Endothelial cell of umbilical vein (primary cell): ENCODE results near the gene ERFL. TPM values are rescaled to one million over a fixed set of nuclear protein-coding genes. Genes with fewer than 3 reads are reported as not detected.

Experiments
- BruUV-seq: library from RNA; stranded (reverse); fragments of 400-500 nt; replicated peaks from 2 replicates; lab custom pipeline; 2021; lab: Mats Ljungman, UMichigan
- CTCF ChIA-PET: fragments of 300-600, 350-600 bp; sonication (Branson Sonifier 250); formaldehyde crosslinking; loops from one replicate; lab custom pipeline; 2021; ENCODE audit warnings: antibody characterized with exemption, inconsistent platforms; lab: Charles Lee
- POLR2A ChIA-PET: fragments of 300-600, 350-600 bp; sonication (Branson Sonifier 250); formaldehyde crosslinking; loops from one replicate; lab custom pipeline; 2021; ENCODE audit warnings: antibody characterized with exemption, inconsistent platforms; lab: Charles Lee
- DNase-seq: peaks from one replicate; pipeline ENCODE4 v3.0.0-alpha.2; 2011; ENCODE audit warnings: low read depth, low spot score
- FAIRE-seq: peaks from 2 replicates; lab custom pipeline; 2011; peaks lifted over from hg19 to GRCh38; lab: Jason Lieb, UNC
- H2AFZ ChIP-seq: 2 replicates; pipeline ENCODE4 v1.6.0; 2012; ENCODE audit warnings: low read depth, low read length, control low read depth, inconsistent platforms
- H3K27ac ChIP-seq: 2 replicates; pipeline ENCODE4 v1.5.1; 2011; ENCODE audit warnings: low read depth, mild to moderate bottlenecking, control low read depth, low read length, moderate library complexity; ENCODE audit not compliant: insufficient read depth
- H3K27me3 ChIP-seq, 2 experiments: 2 replicates each; pipeline versions ENCODE4 v1.6.0 to v1.6.1; 2011; ENCODE audit warnings: low read length in 2 of 2, mixed read lengths in 1 of 2; ENCODE audit not compliant: control insufficient read depth in 2 of 2, insufficient read depth in 2 of 2
- H3K36me3 ChIP-seq, 2 experiments: 2 replicates in 1 of 2; 3 replicates in 1 of 2; pipeline ENCODE4 v1.5.1; 2011; ENCODE audit warnings: low read length in 2 of 2, mild to moderate bottlenecking in 1 of 2, moderate library complexity in 1 of 2; ENCODE audit not compliant: control insufficient read depth in 2 of 2, insufficient read depth in 2 of 2; ENCODE audit errors: extremely low read depth in 1 of 2
- H3K4me1 ChIP-seq: 3 replicates; pipeline ENCODE4 v1.5.1; 2011; ENCODE audit warnings: mild to moderate bottlenecking, low read length; ENCODE audit not compliant: control insufficient read depth, insufficient read depth; ENCODE audit errors: extremely low read depth
- H3K4me2 ChIP-seq: 2 replicates; pipeline ENCODE4 v1.6.1; 2011; ENCODE audit warnings: low read length, control low read depth, mixed read lengths; ENCODE audit not compliant: insufficient read depth
- H3K4me3 ChIP-seq, 3 experiments: fragments of 200-600 bp in 1 of 3; sonication (generic), shearing (Covaris generic) in 1 of 3; replicated peaks in 1 of 3; 2 replicates each; pipeline ENCODE4 v1.5.1; 2011 to 2016; ENCODE audit warnings: control low read depth in 3 of 3, low read length in 3 of 3, mild to moderate bottlenecking in 2 of 3, inconsistent platforms in 1 of 3, low read depth in 1 of 3, moderate library complexity in 1 of 3; ENCODE audit not compliant: insufficient read depth in 1 of 3
- H3K79me2 ChIP-seq: 2 replicates; pipeline ENCODE4 v1.6.0; 2012; ENCODE audit warnings: low read length, inconsistent platforms; ENCODE audit not compliant: control insufficient read depth, insufficient read depth
- H3K9ac ChIP-seq: replicated peaks from 2 replicates; pipeline ENCODE3; 2011; ENCODE audit warnings: low read length, control low read depth; ENCODE audit not compliant: insufficient read depth; ENCODE audit errors: extremely low read depth
- H3K9me1 ChIP-seq: replicated peaks from 3 replicates; pipeline ENCODE4 v1.6.0; 2011; ENCODE audit warnings: mild to moderate bottlenecking, low read length; ENCODE audit not compliant: control insufficient read depth, insufficient read depth; ENCODE audit errors: extremely low read depth
- H3K9me3 ChIP-seq: replicated peaks from 2 replicates; pipeline ENCODE4 v1.5.1; 2012; ENCODE audit warnings: low read length, inconsistent platforms; ENCODE audit not compliant: control insufficient read depth, insufficient read depth
- H4K20me1 ChIP-seq: replicated peaks from 2 replicates; pipeline ENCODE3; 2011; ENCODE audit warnings: mild to moderate bottlenecking, low read length; ENCODE audit not compliant: control insufficient read depth, insufficient read depth; ENCODE audit errors: extremely low read depth
- CTCF ChIP-seq, 2 donors: IDR thresholded peaks; 1 replicate in 1 of 2; 2 replicates in 1 of 2; pipeline ENCODE4 v1.5.1; 2011; ENCODE audit warnings: low read length in 2 of 2, mild to moderate bottlenecking in 2 of 2, moderate library complexity in 2 of 2, control low read depth in 1 of 2, inconsistent platforms in 1 of 2, low read depth in 1 of 2; ENCODE audit not compliant: insufficient read depth in 1 of 2; ENCODE audit errors: extremely low read depth in 1 of 2
- EZH2 ChIP-seq: IDR thresholded peaks from 2 replicates; pipeline ENCODE4 v1.6.1; 2012; ENCODE audit warnings: borderline replicate concordance, low read depth, mild to moderate bottlenecking, moderate library complexity, low read length, inconsistent platforms; ENCODE audit not compliant: severe bottlenecking
- FOS ChIP-seq: IDR thresholded peaks from 2 replicates; pipeline ENCODE4 v1.6.1; 2011; ENCODE audit warnings: mild to moderate bottlenecking, low read length, moderate library complexity, borderline replicate concordance; ENCODE audit not compliant: insufficient read depth
- GATA2 ChIP-seq: IDR thresholded peaks from 2 replicates; pipeline ENCODE4 v1.7.0; 2011; ENCODE audit warnings: low read depth, mild to moderate bottlenecking, moderate library complexity, mixed read lengths, low read length; ENCODE audit not compliant: insufficient read length, insufficient read depth
- JUN ChIP-seq: IDR thresholded peaks from 2 replicates; pipeline ENCODE4 v1.6.1; 2011; ENCODE audit warnings: borderline replicate concordance, low read depth; ENCODE audit not compliant: insufficient read length, insufficient read depth
- MYC ChIP-seq: IDR thresholded peaks from one replicate; pipeline ENCODE4 v1.6.1; 2011; ENCODE audit warnings: mild to moderate bottlenecking, low read depth, low read length
- POLR2A ChIP-seq: IDR thresholded peaks from 2 replicates; pipeline ENCODE4 v1.6.1; 2012; ENCODE audit warnings: low read depth, mild to moderate bottlenecking, control low read depth, low read length
- dilution Hi-C: fragments of 300-500 bp; cut with MboI; formaldehyde crosslinking; loops from one replicate; pipeline ENCODE4 v1.15.0; 2019; ENCODE audit warnings: low sequenced_read_pairs; ENCODE audit not compliant: extremely low pct_ligation_motif_present
- intact Hi-C: fragments of 100-400 bp; cut with micrococcal nuclease; formaldehyde crosslinking; loops from one replicate; pipeline ENCODE4 v1.10.0; 2022
- polyA plus RNA-seq, 4 experiments: library from polyadenylated mRNA; depleted of rRNA in 3 of 4; stranded (reverse) in 3 of 4; unstranded in 1 of 4; fragments of >200 nt; gene quantifications; 2 replicates each; pipeline versions ENCODE4 v1.2.1 to v1.2.3, GENCODE V29; 2011 to 2012; ENCODE audit warnings: missing spikeins in 1 of 4
- total RNA-seq: library from RNA; stranded (reverse); gene quantifications from 2 replicates; pipeline ENCODE4 v1.2.3, GENCODE V29; 2021

The ERFL gene
- total and polyA plus RNA-seq, 2 donors (not counting 3 experiments of a cell fraction or from before 2014, with no cell fraction given), result not detected

- dilution Hi-C loops (no loop called here), intact Hi-C loops (no loop called here)
- H4K20me1 ChIP-seq, result no peaks in the 10 kb centered on the region
- FAIRE-seq (no peak), DNase-seq (no peak)
- CTCF ChIA-PET, result no interaction called here
- H3K27ac ChIP-seq, result no peak overlapping the region
- peaks cover 14 to 16% of the 10 kb centered on the region in 2 experiments for H3K27me3 ChIP-seq
- H3K36me3 ChIP-seq, result peaks cover 6 to 45% of the 10 kb centered on the region in 2 experiments
- H3K9ac ChIP-seq, result no peak overlapping the region
- no peak overlapping the region for H3K4me2 ChIP-seq
- H3K79me2 ChIP-seq, result no peaks in the 10 kb centered on the region
- H2AFZ ChIP-seq, result no peak overlapping the region
- POLR2A ChIA-PET, result interaction anchor here (0.6 kb wide), 1 partner anchor 32 kb away, joined by 3 read pairs; no protein-coding TSS in a partner anchor
- no peaks in the 10 kb centered on the region for H3K9me1 ChIP-seq
- TF ChIP-seq GATA2, result no peak
- H3K4me3 ChIP-seq, result no peak overlapping the region
- no peaks in the 10 kb centered on the region for H3K4me1 ChIP-seq
- TSS peak; percentile 62 for BruUV-seq
- H3K9me3 ChIP-seq, result no peaks in the 10 kb centered on the region
Measured at GRCh38 chr19:41906916-41907680, 21.2 kb downstream of the ERFL start.

GRCh38 chr19:41906271-41906670, 22.0 kb downstream of the ERFL start:
- Histone ChIP-seq H2AFZ (no peak overlapping the region), H3K9ac (no peak overlapping the region), H3K27ac (no peak overlapping the region), H3K4me2 (no peak overlapping the region), H4K20me1 (no peaks in the 10 kb centered on the region), H3K36me3 (peaks cover 6 to 50% of the 10 kb centered on the region in 2 experiments), H3K9me3 (no peaks in the 10 kb centered on the region), H3K9me1 (no peaks in the 10 kb centered on the region), H3K79me2 (no peaks in the 10 kb centered on the region), H3K27me3 (peaks cover 6 to 8% of the 10 kb centered on the region in 2 experiments), H3K4me1 (no peaks in the 10 kb centered on the region), H3K4me3 (no peak overlapping the region)
- intact Hi-C loops (no loop called here), dilution Hi-C loops (no loop called here)
- BruUV-seq, result no TSS peak
- TF ChIP-seq FOS (no peak), EZH2 (no peak), POLR2A (no peak), JUN (no peak), GATA2 (no peak), MYC (no peak), CTCF (IDR thresholded peaks at IDR 0.05; ENCODE audit: extremely low read depth in 1 of 2, insufficient read depth in 1 of 2, low read depth in 1 of 2, low read length in 2 of 2) (no peak)
- DNase-seq (no peak), FAIRE-seq (no peak)
- ChIA-PET CTCF (no interaction called here), POLR2A (interaction anchor here (0.6 kb wide), 1 partner anchor 31 kb away, joined by 3 read pairs; no protein-coding TSS in a partner anchor)
